MM.1S (cell line): Measurements from ENCODE around the gene AP5Z1.

ENCODE experiments used
- DNase-seq: peaks from one replicate; pipeline ENCODE4 v3.0.0-alpha.2; 2015
- H2AFZ ChIP-seq: fragments of 300-600 bp; sonication (generic); 2 replicates; pipeline ENCODE4 v1.6.0; 2016; ENCODE audit warnings: antibody characterized with exemption, low read length
- H3F3A ChIP-seq: fragments of 300-600 bp; sonication (generic); 2 replicates; pipeline ENCODE4 v1.6.1; 2016; ENCODE audit warnings: mild to moderate bottlenecking, antibody characterized with exemption, low read length, moderate library complexity, mixed read lengths; ENCODE audit not compliant: insufficient read depth
- H3K27ac ChIP-seq: fragments of 300-600 bp; sonication (generic); 2 replicates; pipeline ENCODE4 v1.5.1; 2016; ENCODE audit warnings: mild to moderate bottlenecking, low read length
- H3K27me3 ChIP-seq: fragments of 300-600 bp; sonication (generic); replicated peaks from 2 replicates; pipeline ENCODE4 v1.6.0; 2016; ENCODE audit warnings: low read length; ENCODE audit not compliant: insufficient read depth
- H3K36me3 ChIP-seq: fragments of 300-600 bp; sonication (generic); replicated peaks from 2 replicates; pipeline ENCODE4 v1.6.1; 2016; ENCODE audit warnings: mild to moderate bottlenecking, low read length, mixed read lengths; ENCODE audit not compliant: insufficient read depth
- H3K4me1 ChIP-seq: fragments of 300-600 bp; sonication (generic); 2 replicates; pipeline ENCODE4 v1.6.1; 2016; ENCODE audit warnings: low read length, mixed read lengths
- H3K4me2 ChIP-seq: fragments of 300-600 bp; sonication (generic); 2 replicates; pipeline ENCODE4 v1.6.0; 2016; ENCODE audit warnings: low read depth, low read length
- H3K4me3 ChIP-seq: fragments of 300-600 bp; sonication (generic); 2 replicates; pipeline ENCODE4 v1.5.1; 2016; ENCODE audit warnings: low read length, mixed read lengths
- H3K79me2 ChIP-seq: fragments of 300-600 bp; sonication (generic); 2 replicates; pipeline ENCODE4 v1.6.1; 2016; ENCODE audit warnings: mixed run types, low read length, mixed read lengths
- H3K9ac ChIP-seq: fragments of 300-600 bp; sonication (generic); 2 replicates; pipeline ENCODE4 v1.6.1; 2016; ENCODE audit warnings: low read length, mixed read lengths
- H3K9me2 ChIP-seq: fragments of 300-600 bp; sonication (generic); replicated peaks from 2 replicates; pipeline ENCODE4 v1.6.1; 2016; ENCODE audit warnings: mild to moderate bottlenecking, low read length, mixed read lengths; ENCODE audit not compliant: insufficient read depth
- H3K9me3 ChIP-seq: fragments of 300-600 bp; sonication (generic); replicated peaks from 2 replicates; pipeline ENCODE4 v1.6.1; 2016; ENCODE audit warnings: mild to moderate bottlenecking, low read length, mixed read lengths; ENCODE audit not compliant: insufficient read depth
- H4K20me1 ChIP-seq: fragments of 300-600 bp; sonication (generic); 2 replicates; pipeline ENCODE4 v1.6.1; 2016; ENCODE audit warnings: mild to moderate bottlenecking, low read length, moderate library complexity, mixed read lengths; ENCODE audit not compliant: insufficient read depth
- CTCF ChIP-seq: fragments of 300-600 bp; sonication (generic); IDR thresholded peaks from 2 replicates; pipeline ENCODE4 v1.5.1; 2016; ENCODE audit warnings: antibody characterized with exemption, low read length, mixed read lengths
- EZH2 ChIP-seq: fragments of 300-600 bp; sonication (generic); optimal IDR thresholded peaks from 2 replicates; pipeline ENCODE3; 2017; ENCODE audit warnings: low read depth, mild to moderate bottlenecking, antibody characterized with exemption, low read length, mixed read lengths
- EZH2phosphoT487 ChIP-seq: fragments of 300-600 bp; sonication (generic); IDR thresholded peaks from 2 replicates; pipeline ENCODE4 v1.6.1; 2018; ENCODE audit warnings: antibody characterized with exemption, low read length

Gene AP5Z1

DNA sequence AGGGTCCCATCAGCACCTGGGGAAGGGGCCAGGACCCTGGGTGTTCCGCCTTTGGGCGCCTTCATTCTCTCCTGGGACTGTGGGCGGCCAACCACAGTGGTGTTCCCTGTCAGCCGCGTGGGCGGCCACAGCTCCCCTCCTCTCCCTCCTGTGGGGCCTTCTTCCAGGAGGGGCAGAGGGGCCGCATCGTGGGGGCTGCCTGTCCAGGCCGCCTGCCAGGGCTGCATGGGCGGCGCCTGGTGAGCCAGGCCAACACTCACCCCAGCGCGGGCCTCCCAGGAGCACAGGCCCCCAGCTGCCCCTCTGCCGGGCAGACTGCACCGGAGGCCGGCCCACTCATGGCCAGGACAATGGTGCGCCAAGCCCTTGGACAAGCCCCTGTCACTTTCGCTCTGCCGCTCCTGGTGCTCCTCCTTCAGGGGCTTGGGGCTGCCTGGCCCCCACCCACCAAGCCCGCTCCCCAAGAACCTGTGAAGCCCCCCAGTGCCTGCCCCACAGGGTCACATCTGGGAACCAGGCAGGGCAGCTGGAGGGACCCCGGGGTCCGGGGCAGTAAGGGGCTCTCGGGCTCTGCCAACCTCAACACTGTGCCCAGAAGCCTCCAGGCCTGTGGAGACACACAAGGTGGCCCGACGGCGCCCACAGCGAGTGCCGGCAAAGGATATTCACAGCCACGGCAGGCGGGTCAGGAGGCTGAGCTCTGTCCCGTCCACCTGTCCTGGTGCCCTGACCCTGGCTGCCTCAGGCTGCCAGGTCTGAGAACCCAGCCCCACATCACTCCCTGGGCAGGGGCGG, 42.8 kb downstream of the AP5Z1 start:
- Histone ChIP-seq H3K4me1 (no peaks in the 10 kb centered on the region), H3K4me2 (no peak overlapping the region), H3K27me3 (peaks cover 72% of the 10 kb centered on the region), H2AFZ (no peak overlapping the region), H4K20me1 (no peaks in the 10 kb centered on the region), H3K9me3 (no peaks in the 10 kb centered on the region), H3K4me3 (no peak overlapping the region), H3F3A (no peaks in the 10 kb centered on the region), H3K27ac (no peak overlapping the region), H3K9me2 (no peaks in the 10 kb centered on the region), H3K79me2 (no peaks in the 10 kb centered on the region), H3K36me3 (no peaks in the 10 kb centered on the region), H3K9ac (no peak overlapping the region)
- TF ChIP-seq EZH2 (no peak), EZH2phosphoT487 (no peak), CTCF (no peak)
- DNase-seq = no peak

- H4K20me1 ChIP-seq = no peaks in the 10 kb centered on the region
- H3K79me2 ChIP-seq = no peaks in the 10 kb centered on the region
- no peak for TF ChIP-seq EZH2
- TF ChIP-seq EZH2phosphoT487 = no peak
- TF ChIP-seq CTCF = no peak
- H3K9ac ChIP-seq = no peak overlapping the region
- H3F3A ChIP-seq = no peaks in the 10 kb centered on the region
- H3K27me3 ChIP-seq = peaks cover 72% of the 10 kb centered on the region
- no peaks in the 10 kb centered on the region for H3K36me3 ChIP-seq
- no peak overlapping the region for H3K27ac ChIP-seq
- H3K4me1 ChIP-seq = no peaks in the 10 kb centered on the region
- H3K4me3 ChIP-seq = no peak overlapping the region
- no peak overlapping the region for H3K4me2 ChIP-seq
- H2AFZ ChIP-seq = no peak overlapping the region
- no peaks in the 10 kb centered on the region for H3K9me2 ChIP-seq
- no peaks in the 10 kb centered on the region for H3K9me3 ChIP-seq
- no peak for DNase-seq
These were observed 44.4 kb downstream of the AP5Z1 start for GRCh38 chr7:4819560-4820404.

DNA sequence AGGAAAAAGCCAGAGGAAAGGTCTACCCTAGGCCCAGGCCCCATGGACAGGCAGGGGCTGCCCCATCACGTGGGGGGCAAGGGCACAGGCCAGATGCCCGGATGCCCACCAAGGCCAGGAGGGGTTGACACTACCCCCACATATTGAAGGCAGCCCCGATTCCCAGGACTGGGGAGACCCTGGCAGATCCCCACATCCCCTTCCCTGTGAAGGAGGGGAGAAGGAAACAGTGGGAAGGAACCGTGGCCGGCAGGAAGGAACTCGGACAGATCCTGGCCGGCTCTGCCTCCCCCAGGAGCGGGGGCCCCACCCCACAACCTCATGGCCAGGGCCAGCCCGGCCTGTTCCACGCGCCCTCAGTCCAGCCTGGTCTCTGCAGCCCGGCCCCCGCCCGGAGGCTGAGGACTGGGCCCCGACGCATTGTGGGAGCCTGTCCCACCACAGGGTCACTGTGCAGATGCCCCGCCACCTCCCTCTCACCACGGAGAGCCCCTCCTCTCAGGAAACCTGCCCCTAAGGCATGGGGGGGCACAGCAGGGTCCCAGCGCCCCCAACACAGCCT, 45.1 kb downstream of the AP5Z1 start:
- peaks cover 73% of the 10 kb centered on the region for H3K27me3 ChIP-seq
- no peaks in the 10 kb centered on the region for H3K9me3 ChIP-seq
- H3K9me2 ChIP-seq = no peaks in the 10 kb centered on the region
- no peaks in the 10 kb centered on the region for H3F3A ChIP-seq
- no peaks in the 10 kb centered on the region for H3K36me3 ChIP-seq
- no peaks in the 10 kb centered on the region for H3K4me1 ChIP-seq
- H2AFZ ChIP-seq = no peak overlapping the region
- no peak overlapping the region for H3K4me3 ChIP-seq
- H3K4me2 ChIP-seq = no peak overlapping the region
- TF ChIP-seq EZH2phosphoT487 = no peak
- TF ChIP-seq EZH2 = no peak
- TF ChIP-seq CTCF = no peak
- no peak overlapping the region for H3K27ac ChIP-seq
- no peaks in the 10 kb centered on the region for H4K20me1 ChIP-seq
- H3K79me2 ChIP-seq = no peaks in the 10 kb centered on the region
- H3K9ac ChIP-seq = no peak overlapping the region
- DNase-seq = no peak
